NCI-H1436 (cell line): ENCODE results near the gene EYA2.
"Not testable (repeated sequence)": the region's sequence is repeated elsewhere in the genome, so short reads cannot be mapped to it uniquely, and the experiment has no call there.

ENCODE experiments used
- DNase-seq: peaks from one replicate; lab custom pipeline; 2025; lab: John Stamatoyannopoulos, UW

The EYA2 gene

DNA sequence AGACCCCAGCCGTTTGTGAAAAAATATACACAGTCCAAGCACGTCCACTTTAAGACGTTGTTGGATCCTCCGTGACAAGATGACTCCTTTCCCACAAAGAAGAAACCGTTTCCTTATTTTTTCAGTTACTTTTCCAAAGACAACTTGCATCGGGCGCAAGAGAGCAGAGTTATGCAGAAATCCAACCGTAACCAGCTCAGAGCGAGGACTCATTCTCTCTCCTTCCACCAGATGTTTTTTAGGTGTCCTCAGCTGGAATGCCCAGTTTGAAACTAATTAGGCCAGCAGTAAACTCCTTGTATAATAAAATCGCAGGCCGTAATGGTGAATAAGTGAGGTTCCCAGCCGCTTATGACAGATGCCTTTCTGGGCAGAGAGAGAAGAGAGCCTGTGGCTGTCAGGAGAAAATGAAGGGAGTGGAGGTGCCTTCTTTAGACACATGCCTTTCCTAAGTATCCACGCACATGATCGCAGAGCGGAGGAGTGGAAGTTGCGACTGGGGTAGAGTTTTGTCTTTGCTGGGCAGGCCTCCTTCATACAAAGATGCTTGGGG lies 2.8 kb downstream of the EYA2 start:
- DNase-seq: no peak

GRCh38 chr20:46898423-46898822 lies 3.8 kb downstream of the EYA2 start:
- DNase-seq: no peak

- DNase-seq: no peak
Measured at GRCh38 chr20:46899621-46900020, 5.0 kb downstream of the EYA2 start.

DNA sequence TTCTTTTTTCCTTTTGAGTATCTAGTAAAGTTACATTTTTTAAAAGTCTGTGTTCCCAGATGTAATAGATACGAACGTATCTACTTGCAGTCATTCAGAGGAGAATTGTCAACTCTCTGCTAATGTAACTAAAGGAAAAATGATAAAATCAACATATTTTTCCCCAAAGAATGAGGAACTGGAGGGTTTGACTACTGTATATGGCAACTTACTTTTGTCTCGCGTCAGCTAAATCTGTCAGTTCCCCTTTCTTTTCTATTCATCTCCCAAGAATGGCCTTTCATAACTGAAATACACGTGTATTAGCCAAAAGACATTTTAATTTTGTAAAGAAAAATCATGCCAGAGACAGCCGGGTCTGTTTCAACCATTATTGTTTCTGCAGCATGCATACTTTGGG lies 5.4 kb downstream of the EYA2 start:
- no peak for DNase-seq

DNA sequence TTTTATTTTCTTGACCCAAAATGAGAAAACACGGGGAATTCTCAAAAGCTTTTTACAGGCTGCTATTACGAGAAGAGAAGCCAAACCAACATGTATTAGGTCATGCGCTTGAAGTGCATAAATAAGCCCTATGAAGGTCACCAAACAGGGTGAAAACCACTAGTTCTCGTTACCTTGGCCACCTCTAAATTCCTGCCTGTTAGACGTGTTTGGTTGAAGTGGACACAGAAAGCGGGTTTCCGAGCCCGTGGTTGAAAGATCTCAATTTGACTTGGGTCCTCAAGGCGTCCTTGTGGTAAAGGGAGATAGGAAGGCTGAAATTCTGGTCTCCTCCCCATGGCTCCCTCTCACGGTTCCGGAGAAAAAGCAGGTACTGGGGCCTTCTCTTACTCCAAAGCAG lies 6.2 kb downstream of the EYA2 start:
- no peak for DNase-seq

DNA sequence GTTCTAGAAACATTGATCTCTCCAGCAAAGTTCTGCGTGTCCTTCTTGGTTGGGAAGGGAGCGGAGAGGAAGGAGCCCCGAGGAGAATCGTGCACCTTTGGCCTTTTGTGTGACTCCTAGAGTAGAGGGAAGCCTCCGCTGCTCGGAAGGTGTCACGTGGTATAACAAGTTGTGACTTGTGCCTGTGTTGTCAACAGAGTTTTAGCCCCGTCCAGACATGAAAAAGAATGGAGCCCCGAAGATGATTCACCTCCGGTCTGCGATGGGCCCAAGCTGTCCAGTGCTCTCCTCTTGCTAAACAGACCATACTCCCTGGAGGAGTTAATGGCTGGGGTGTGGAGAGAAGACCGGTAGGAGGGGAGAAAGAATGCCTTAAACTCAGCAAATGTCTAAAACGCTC lies 7.0 kb downstream of the EYA2 start:
- DNase-seq: no peak

DNA sequence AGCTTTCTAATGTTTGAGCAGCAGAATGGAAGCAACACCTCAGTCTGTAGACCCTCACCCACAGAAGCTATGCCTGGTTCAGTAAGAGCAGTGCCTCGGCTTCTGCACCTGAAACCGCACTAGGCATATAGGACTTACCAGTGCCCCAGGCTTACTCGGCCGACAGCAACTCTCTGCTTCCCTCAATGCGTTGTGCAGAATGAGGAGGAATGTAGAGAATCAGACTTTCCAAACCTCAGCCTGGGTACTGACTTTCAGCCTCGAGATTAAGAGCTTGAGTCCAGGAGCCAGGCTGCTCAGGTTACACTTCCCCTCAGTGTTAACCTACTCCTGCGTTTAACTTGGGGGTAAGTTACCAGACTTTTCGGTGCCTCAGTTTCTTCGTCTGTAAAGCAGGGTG lies 8.6 kb downstream of the EYA2 start:
- DNase-seq: no peak

DNA sequence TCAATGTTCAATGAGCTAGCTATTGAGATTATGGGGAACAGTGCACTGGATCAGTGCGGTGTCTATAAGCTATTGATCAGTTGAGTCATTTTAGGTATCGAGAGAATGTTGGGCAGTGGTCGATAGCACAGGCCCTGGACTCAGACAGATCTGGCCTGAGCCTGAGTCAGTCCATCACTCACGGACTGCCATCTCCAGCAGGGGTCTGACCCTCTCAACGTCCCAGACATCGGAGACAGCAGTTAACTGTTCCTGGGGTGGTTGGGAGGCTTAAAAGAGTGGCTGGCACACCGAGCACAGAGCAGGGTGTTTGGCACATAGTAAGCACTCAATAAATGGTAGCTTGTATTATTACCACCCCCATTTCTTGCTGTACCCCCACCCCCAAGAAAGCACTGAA lies 9.3 kb downstream of the EYA2 start:
- DNase-seq: no peak

DNA sequence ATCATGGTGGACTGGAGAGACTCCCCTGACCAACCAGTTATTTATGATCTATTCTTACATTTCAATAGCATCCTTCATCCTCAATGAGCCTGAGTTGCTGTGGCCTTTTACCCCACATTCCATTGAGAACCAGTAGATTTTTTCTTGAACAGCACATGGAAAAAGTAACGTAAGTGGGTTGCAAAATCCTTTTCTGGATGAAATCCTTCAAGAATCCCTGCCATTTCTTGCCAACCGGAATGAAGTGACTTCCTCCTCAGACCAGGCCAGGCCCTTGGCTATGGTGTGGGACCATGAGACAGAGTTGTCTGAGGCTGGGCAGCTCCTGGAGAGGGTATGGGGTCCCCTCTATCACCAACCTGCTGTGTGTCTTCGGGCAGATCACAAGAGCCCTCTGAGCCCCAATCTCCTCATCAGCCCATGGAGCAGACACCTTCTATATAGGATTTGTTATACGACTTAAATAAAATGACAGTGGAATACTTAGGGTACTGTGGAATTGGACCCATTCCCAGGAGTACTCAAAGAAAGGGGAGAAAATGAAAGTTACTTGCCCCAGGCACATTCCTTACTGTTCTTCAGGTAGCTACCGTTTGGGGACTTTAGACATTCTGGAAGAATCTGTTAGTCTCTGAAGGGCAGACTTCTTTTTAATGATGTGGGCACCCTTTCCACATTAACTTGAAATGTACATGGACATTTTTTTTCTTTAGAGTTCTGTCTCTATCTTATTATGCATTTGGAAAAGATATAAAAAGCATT lies 10.9 kb downstream of the EYA2 start:
- no peak for DNase-seq

GRCh38 chr20:46913329-46914044 lies 18.8 kb downstream of the EYA2 start:
- DNase-seq: no peak

DNA sequence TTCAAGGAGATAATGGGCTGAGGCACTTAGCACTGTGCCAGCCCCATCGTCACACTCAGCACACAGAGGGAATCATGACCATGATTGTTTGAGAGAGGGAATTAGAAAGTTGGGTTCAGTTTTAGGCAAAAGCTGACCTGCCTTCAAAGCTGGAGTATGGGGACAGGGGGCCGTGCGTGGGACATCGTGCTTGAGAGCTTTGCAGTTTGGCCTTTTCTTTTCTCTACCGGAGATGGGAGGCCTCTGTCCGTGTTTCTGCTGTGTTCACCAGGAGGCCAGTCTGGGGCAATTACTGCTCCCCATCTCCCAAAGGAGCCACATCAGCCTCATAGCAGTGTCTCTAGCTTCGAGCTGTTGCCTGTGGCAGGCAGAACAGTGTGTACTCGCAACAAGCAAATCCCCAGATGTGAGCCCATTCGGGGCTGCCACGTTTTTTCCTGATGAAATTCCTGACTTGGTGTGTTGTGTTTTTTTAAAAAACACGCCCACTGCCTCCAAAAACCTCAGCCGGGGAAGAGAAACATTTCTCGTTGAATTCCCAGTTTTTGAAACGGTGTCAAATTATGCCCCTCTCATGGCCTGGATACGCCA lies 20.2 kb downstream of the EYA2 start:
- DNase-seq: no peak

GRCh38 chr20:46915575-46916257 lies 21.1 kb downstream of the EYA2 start:
- DNase-seq: no peak

- no peak for DNase-seq
Measured at GRCh38 chr20:46916258-46916603, 21.6 kb downstream of the EYA2 start.

DNA sequence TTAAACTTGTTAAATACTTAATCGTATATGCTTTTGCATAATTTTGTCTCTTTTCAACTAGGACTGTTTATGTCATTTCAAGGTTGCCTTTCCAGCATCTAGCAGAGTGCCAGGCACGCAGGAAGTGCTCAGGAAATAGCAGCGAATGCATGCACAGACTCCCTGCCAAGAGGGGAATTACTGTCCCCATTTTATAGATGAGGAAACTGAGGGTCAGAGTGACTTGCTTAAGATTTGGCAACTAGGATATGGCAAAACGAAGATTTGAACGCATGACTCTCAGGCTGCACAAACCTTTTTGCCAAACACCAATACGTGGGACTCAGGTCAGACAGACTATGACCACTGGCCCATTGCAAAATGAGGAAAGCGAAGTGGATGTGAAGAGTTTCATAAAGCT lies 22.5 kb downstream of the EYA2 start:
- DNase-seq: no peak

DNA sequence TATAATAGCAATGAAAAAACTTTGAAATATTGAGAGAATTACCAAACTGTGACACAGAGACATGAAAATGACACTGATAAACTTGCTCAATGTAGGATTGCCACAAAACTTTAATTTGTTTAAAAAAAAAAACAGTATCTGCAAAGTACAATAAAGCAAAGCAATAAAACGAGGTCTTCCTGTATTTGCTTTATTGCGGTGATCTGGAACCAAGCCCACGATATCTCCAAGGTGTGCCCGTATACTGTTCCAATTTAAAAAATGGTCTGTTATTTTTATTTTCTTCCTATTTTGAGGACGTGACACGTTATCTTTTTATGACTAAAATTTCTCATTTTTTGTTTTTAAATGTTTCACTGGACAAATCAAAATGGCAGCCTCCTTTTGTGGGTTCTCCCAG lies 25.5 kb downstream of the EYA2 start:
- DNase-seq: no peak

DNA sequence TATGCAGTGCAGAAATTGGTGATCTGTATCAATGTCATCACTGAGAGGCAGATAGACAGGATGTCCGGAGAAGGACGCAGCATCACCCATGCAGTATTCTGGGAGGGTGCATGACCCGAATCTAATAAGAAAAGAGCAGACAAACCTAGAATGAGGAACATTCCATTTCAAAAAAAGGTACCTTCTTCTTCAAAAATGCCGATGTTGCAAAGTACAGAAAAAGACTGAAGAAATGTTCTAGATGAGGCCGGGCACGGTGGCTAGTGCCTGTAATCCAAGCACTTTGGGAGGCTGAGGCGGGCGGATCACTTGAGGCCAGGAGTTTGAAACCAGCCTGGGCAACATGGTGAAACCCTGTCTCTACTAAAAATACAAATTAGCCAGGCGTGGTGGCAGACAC lies 28.2 kb downstream of the EYA2 start:
- DNase-seq: not testable (repeated sequence)

GRCh38 chr20:46923550-46923949 lies 28.9 kb downstream of the EYA2 start:
- no peak for DNase-seq

DNA sequence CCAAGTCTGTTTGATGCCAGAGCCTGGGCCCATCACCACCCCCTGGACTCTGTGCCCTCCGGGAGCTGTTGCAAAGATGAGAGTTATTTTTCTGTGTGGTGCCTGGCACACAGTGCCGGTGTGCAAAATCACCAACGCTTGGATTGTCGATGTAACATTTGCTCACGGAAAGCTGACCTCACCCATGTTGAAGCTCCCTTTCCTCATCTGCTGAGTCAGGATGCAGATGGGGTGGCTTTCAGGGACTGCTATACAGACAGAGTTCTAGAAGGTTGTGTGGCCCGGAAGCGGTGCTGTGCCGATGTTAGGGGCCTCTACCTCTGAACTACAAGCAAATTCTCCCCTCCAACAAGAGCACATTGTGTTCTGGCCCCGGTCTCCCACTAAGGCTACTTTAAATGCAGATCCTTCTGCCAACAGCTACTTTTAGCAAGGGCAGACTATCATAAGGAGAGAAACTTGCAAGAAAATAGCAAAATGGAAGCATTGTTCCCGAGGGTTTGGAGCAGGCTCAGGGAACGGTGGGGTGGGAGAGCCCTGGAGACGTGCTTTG lies 34.0 kb downstream of the EYA2 start:
- DNase-seq: no peak

DNA sequence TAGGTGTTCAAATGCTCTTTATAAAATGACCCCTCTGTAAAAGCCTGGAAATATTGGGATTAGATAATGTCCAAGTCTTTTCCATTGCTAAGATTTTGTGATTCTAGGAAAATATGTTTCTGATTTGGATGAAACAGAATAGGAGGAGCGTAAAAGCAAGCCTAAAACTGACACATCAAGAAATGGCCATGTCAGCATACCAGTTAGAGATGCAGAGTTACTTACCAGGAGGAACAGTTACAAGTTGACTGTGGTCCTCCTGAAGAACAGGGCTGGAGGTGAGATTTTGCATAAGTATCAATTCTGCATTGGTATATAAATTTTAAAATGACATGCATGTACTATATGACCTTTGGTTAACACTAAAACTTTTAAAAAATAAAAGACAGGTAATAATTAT lies 35.3 kb downstream of the EYA2 start:
- DNase-seq: no peak

- no peak for DNase-seq
Measured at GRCh38 chr20:46930640-46931339, 36.1 kb downstream of the EYA2 start.

- no peak for DNase-seq
Measured at GRCh38 chr20:46931699-46932098, 37.1 kb downstream of the EYA2 start.

- not testable (repeated sequence) for DNase-seq
Measured at GRCh38 chr20:46932439-46932838, 37.8 kb downstream of the EYA2 start.
